ENCODE measurements around the gene KLHDC3. TPM values are rescaled to one million over a fixed set of nuclear protein-coding genes. Genes with fewer than 3 reads are reported as not detected.
A peak's percentile ranks its signal among the peaks of the same experiment; 100 is the strongest.

The KLHDC3 gene
- total and polyA plus RNA-seq, 2 of the 13 experiments (the other 11 are each of a cell fraction or from before 2014, with no cell fraction given): 78.3 to 91.5 TPM

- ATAC-seq (peak; percentile 95), FAIRE-seq (peak; percentile 93), DNase-seq (ENCODE audit: low spot score) (peak; percentile 100)
- peak within 1 kb of the TSS; percentile 75 for H3K27ac ChIP-seq (ENCODE audit: extremely low read length, insufficient read depth, low read length)
- H3K9ac ChIP-seq (ENCODE audit: insufficient read depth, low read depth, low read length): peak within 1 kb of the TSS; percentile 85
- in situ Hi-C loops (cut with HindIII; ENCODE audit: extremely low pct_ligation_motif_present, low pct_unique_long_range_greater_than_20kb) (no loop called here), intact Hi-C loops (cut with micrococcal nuclease; ENCODE audit: unreplicated experiment) (loop anchor here (1.0 kb wide), 1 partner anchor 29 kb away; the partner anchor contains the start of gene MEA1)
- no peaks in the 10 kb centered on the region for H4K20me1 ChIP-seq (ENCODE audit: insufficient read depth, low read length)
- no TSS peak for BruUV-seq (replicated peaks)
- peaks cover 52% of the 10 kb centered on the region for H3K4me1 ChIP-seq (ENCODE audit: insufficient read depth, low read length)
- H3K27me3 ChIP-seq (ENCODE audit: control insufficient read depth in 1 of 2, insufficient read depth in 2 of 2, low read length in 2 of 2): no peaks in the 10 kb centered on the region; a peak in 1 of 5 replicates
- peaks cover 20% of the 10 kb centered on the region for H3K79me2 ChIP-seq (ENCODE audit: insufficient read depth, low read length)
- peak within 1 kb of the TSS; percentile 99 for H2AFZ ChIP-seq (ENCODE audit: low read length)
- H3K4me2 ChIP-seq (ENCODE audit: low read depth, low read length): peak within 1 kb of the TSS; percentile 98
- peaks cover 2 to 8% of the 10 kb centered on the region in 2 experiments; a peak in 3 of 5 replicates for H3K36me3 ChIP-seq (replicated peaks in 1 of 2; ENCODE audit: control insufficient read depth in 1 of 2, insufficient read depth in 2 of 2, low read length in 2 of 2)
- peak within 1 kb of the TSS; percentile 88 to 99 (median 92) for H3K4me3 ChIP-seq (replicated peaks in 1 of 3; ENCODE audit: insufficient read depth in 1 of 3, low read depth in 2 of 3, low read length in 3 of 3)
- 1% methylated on average over 38 of the region's 59 CpGs for whole genome bisulfite sequencing (ENCODE audit: low lambda C conversion rate)
- H3K9me3 ChIP-seq (ENCODE audit: low read length): no peaks in the 10 kb centered on the region
- POLR2A ChIA-PET: interaction anchor here (0.6 to 2.7 kb wide), 49 partner anchors 8 to 493 kb away, joined by 3 to 55 read pairs (median 4); partner anchors contain the start of genes BICRAL, CNPY3, CUL7 and GNMT
- CTCF ChIA-PET (ENCODE audit: low intra/inter-chr PET ratio, low total read pairs): no interaction called here
- 0 out of 2 replicates have a peak, but pooled peaks have one; percentile 13 for TF ChIP-seq FOXA3 (CRISPR knock-in tag; IDR thresholded peaks at IDR 0.05)
- peak; percentile 48; the same call in 1 of the 2 replicates for TF ChIP-seq ZNF264 (CRISPR knock-in tag; IDR thresholded peaks at IDR 0.05)
- peak; percentile 17; the same call in 1 of the 2 replicates for TF ChIP-seq HDAC2 (CRISPR knock-in tag; IDR thresholded peaks at IDR 0.05)
- TF ChIP-seq STAT5B (CRISPR knock-in tag; IDR thresholded peaks at IDR 0.05): no peak
- TF ChIP-seq RFX3 (CRISPR knock-in tag; IDR thresholded peaks at IDR 0.05): no peak
- peak; percentile 94 for TF ChIP-seq NFYB (CRISPR knock-in tag; IDR thresholded peaks at IDR 0.05)
- no peak for TF ChIP-seq ZBTB4 (CRISPR knock-in tag; IDR thresholded peaks at IDR 0.05; ENCODE audit: borderline replicate concordance)
- peak; percentile 90 for TF ChIP-seq NFYC (CRISPR knock-in tag; IDR thresholded peaks at IDR 0.05)
- no peak for TF ChIP-seq SUZ12 (IDR thresholded peaks at IDR 0.05; ENCODE audit: low read depth, low read length)
- TF ChIP-seq NFRKB (IDR thresholded peaks at IDR 0.05): no peak
- 0 out of 2 replicates have a peak, but pooled peaks have one; percentile 61 for TF ChIP-seq ZNF263 (CRISPR knock-in tag; IDR thresholded peaks at IDR 0.05)
- TF ChIP-seq NFE2L1 (CRISPR knock-in tag; IDR thresholded peaks at IDR 0.05; ENCODE audit: borderline replicate concordance): no peak
- 0 out of 2 replicates have a peak, but pooled peaks have one; percentile 14 for TF ChIP-seq ZNF678 (CRISPR knock-in tag; IDR thresholded peaks at IDR 0.05)
- TF ChIP-seq ZMYM4 (CRISPR knock-in tag; IDR thresholded peaks at IDR 0.05): peak; percentile 78
- TF ChIP-seq MEIS1 (CRISPR knock-in tag; IDR thresholded peaks at IDR 0.05; ENCODE audit: borderline replicate concordance): peak; percentile 89; the same call in 1 of the 2 replicates
- no peak for TF ChIP-seq JUN (CRISPR knock-in tag; IDR thresholded peaks at IDR 0.05)
- TF ChIP-seq KLF11 (CRISPR knock-in tag; IDR thresholded peaks at IDR 0.05): 0 out of 2 replicates have a peak, but pooled peaks have one; percentile 23
- TF ChIP-seq MXD3 (CRISPR knock-in tag; IDR thresholded peaks at IDR 0.05): 0 out of 2 replicates have a peak, but pooled peaks have one; percentile 67
Observed at GRCh38 chr6:42984001-42984923, 29.8 kb upstream of the KLHDC3 start, which contains the start of gene PPP2R5D. Gene PPP2R5D, plus strand, starts transcription at chr6:42984570. Its CDS starts 108 bp downstream, at chr6:42984678.
